Eye (tissue), 1 donor: ENCODE data around the gene RFX7.

Experiments used
- DNase-seq: peaks from one replicate; pipeline ENCODE4 v3.0.0-alpha.2; 2015

Gene RFX7

GRCh38 chr15:56244038-56244810, 545 bp upstream of the RFX7 start:
- peak; percentile 90 for DNase-seq

GRCh38 chr15:56242576-56243162, 1.0 kb downstream of the RFX7 start:
- peak; percentile 89 for DNase-seq

GRCh38 chr15:56241374-56242105, 2.1 kb downstream of the RFX7 start:
- DNase-seq: peak; percentile 41

DNA sequence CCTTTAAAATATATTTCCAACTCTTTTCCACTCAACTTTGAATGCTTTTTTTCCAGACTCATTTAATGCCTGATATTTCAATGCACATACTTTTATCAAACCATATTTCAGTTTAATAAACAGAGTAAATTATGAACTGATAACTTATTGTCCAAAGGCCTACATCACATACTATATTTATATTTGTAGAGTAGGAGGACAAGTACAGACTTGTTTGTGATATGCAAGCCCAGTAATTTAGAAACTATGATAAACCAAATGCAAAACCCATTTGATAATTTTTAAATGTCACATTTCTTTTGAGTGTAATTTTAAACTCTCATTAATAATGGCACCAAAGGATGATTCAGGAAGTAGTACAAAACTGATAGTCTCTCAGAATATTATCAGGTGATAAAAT, 3.3 kb downstream of the RFX7 start:
- no peak for DNase-seq

DNA sequence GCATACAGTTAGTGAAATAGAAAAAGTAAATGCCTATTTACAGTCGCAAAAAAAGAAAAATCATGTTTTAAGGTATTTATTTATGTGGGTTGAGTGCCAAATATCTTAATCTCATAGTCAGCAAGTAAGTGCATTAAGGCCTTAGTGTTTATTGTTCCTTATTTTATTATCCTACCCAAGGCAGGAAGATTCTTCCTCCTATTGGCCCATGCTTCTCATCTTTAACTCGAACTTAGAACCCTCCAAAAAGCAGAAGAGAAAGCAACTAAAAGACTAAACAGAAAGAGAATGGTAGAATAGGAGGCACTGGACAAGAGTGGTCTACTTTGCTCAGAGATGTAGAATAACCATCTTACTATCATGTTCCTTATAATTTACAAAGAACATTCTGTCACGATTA, 7.5 kb downstream of the RFX7 start:
- DNase-seq: no peak

DNA sequence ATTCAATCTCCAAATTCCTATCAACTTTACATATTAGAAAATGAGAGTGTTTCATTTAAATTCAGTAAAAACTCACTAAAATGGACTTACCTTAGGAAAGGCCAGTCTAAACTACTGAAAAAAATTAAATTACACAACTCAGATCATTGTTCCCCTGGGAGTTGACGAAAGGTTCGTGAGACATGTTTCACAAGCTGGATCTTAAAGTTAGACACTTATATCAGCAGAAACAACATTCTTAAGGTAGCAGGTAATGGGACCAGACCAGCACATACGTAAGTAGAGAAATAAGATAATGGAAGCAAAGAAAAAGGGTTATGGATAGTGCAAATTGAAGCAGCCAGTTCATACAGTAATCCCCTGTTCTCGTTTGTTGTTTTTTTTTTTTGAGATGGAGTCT, 8.9 kb downstream of the RFX7 start:
- DNase-seq: no peak

DNA sequence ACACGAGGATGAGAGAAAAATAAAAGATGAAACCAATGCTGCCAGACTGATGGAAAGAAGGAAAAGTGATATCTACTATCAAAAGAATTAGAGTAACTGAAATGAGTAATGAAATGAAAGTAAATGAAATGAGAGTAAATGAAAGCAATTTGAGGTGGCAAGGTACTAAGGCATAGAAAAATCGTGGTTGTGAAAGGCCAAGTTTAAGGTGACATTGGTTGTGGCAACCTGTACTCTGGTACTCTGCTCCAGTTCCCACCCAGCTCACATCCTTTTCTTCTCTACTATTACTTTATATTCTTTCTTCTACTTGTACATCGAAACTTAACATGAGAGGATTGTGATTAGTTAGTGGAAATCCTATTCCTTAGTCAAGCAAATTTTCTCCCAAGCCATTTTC, 10.1 kb downstream of the RFX7 start:
- DNase-seq: no peak

GRCh38 chr15:56232058-56232457, 11.6 kb downstream of the RFX7 start:
- DNase-seq: peak; percentile 27

- DNase-seq: no peak
These were observed 14.8 kb downstream of the RFX7 start for GRCh38 chr15:56228854-56229253.

GRCh38 chr15:56228352-56228751, 15.3 kb downstream of the RFX7 start:
- DNase-seq: no peak

- DNase-seq: no peak
These were observed 15.9 kb downstream of the RFX7 start for GRCh38 chr15:56227780-56228179.

GRCh38 chr15:56227306-56227705, 16.4 kb downstream of the RFX7 start:
- DNase-seq: no peak

DNA sequence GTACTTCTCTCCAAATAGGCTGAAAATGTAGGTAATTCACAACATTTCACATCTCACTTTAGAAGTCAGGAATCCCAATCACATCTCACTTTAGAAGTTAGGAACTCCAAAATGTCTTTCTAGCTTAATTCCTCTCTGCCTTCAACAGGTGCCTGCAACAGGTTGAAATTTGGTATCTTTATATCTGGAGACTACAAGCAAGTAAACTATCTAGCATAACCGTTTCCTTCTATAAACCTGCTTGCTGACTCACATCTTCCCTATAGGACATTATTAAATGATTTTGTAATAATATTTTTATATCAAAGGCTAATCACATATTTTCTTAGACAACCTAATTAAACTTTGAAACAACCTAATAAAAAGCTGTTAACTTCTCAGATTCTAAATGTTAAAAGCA, 18.2 kb downstream of the RFX7 start:
- no peak for DNase-seq

GRCh38 chr15:56222302-56222701, 21.4 kb downstream of the RFX7 start:
- DNase-seq: no peak

DNA sequence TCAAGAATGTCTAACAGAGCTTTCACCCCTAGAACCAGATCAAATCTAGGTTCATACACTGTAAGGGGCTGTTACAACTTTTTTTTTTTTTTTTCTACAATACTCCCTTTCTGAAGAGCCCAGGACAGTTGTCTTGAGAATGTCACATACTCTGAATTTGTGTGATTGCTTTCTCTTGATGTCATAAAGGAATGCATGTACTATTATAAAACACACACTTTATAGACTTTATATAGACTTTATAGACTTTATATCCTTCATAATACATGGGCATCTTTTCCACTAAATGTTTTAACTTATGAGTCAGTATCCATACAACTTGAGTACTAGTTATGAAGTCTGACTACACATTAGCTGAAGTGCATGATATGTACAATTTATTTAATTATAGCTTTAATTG, 26.3 kb downstream of the RFX7 start:
- DNase-seq: no peak

DNA sequence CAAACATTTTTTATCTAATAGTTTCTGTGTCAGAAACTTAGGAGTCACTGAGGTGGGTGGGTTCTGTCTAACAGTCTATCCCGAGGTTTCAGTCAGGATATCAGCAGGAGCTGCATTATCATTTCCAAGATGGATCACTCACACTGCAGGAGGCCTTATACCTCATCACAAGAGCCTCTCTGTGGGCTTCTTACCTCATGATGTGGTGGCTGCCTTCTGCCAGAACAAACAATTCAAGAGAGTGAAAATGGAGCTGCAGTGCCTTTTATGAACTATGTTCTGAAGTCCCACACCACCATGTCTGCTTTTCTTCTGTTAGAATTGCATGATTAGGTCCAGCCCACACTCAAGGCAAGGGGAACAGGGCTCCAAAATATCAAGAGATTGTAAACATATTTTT, 27.9 kb downstream of the RFX7 start:
- DNase-seq: no peak

- DNase-seq: no peak
These were observed 31.6 kb downstream of the RFX7 start for GRCh38 chr15:56211960-56212550.

DNA sequence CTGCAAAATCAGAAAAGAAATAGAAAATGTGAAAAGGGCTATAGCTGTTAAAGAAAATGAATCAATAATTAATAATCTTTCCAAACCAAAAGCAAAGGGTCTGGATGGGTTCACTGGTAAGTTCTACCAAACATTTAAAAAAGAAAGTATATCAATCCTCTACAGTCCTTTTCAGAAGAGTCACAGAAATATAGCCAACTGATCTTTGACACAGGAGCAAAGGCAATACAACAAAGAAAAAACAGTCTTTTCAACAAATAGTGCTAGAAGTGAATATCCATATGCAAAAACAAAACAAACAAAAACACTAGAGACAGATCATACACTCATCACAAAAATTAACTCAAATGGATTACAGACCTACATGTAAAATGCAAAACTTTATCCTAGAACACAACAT, 32.6 kb downstream of the RFX7 start:
- DNase-seq: no peak

DNA sequence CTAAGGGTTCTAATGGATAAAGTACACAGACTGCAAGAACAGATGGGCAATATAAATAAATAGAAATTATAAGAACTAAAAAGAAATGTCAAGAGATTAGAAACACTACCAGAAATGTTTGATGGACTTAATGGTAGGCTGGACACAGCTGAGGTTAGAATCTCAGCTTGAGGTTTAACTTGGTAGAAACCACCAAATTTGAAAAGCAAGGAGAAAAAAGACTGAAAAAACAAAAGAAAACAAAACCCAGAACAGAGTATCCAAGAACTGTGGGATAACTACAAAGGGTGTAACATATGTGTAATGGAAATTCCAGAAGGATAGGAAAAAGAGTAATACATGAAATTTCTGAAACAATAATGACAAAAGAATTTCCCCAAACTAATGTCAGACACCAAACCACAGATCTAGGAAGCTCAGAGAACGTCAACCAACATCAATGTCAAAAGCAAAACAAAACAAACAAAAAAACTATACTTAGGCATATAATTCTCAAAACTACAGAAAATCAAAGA, 35.0 kb downstream of the RFX7 start:
- no peak for DNase-seq

GRCh38 chr15:56208185-56208584, 35.5 kb downstream of the RFX7 start:
- no peak for DNase-seq

GRCh38 chr15:56207711-56208110, 36.0 kb downstream of the RFX7 start:
- DNase-seq: no peak

GRCh38 chr15:56207092-56207491, 36.6 kb downstream of the RFX7 start:
- DNase-seq: no peak

- no peak for DNase-seq
These were observed 38.4 kb downstream of the RFX7 start for GRCh38 chr15:56205061-56205876.
